ENCODE results near the gene NELFA.

- TF ChIP-seq CTCF (IDR thresholded peaks at IDR 0.05) (no peak), ZFX (IDR thresholded peaks at IDR 0.05; ENCODE audit: borderline replicate concordance) (no peak)
Observed at GRCh38 chr4:1979477-1980196, 29.1 kb downstream of the NELFA start.

All from 22Rv1 (cell line).